Esophagus (tissue), 2 donors: Measurements from ENCODE around the gene ZNF320. TPM values are rescaled to one million over a fixed set of nuclear protein-coding genes. Genes with fewer than 3 reads are reported as not detected.

ENCODE experiments used
- polyA plus RNA-seq, 2 donors: library from polyadenylated mRNA; stranded (reverse); fragments of 200-250 nt; gene quantifications; one replicate each; pipeline ENCODE4 v1.2.3, GENCODE V29; 2013
- donor health status: healthy with polysubstance abuse.
- donor health status: Bipolar disorder and iron deficiency.

Gene ZNF320
- polyA plus RNA-seq, 2 donors: 1.6 to 2.5 TPM

Other genes with a start within 250 kb of the ZNF320 start
- 1 to 10 TPM; 1.8 to 3.3 TPM for gene ZNF611, start 162.6 kb downstream of the ZNF320 start, polyA plus RNA-seq
- 10 to 100 TPM in 1 of 2 donors, 1 to 10 TPM in 1; 8.2 to 15.6 TPM for gene ZNF600, start 110.8 kb downstream of the ZNF320 start, polyA plus RNA-seq
- gene ZNF28, start 76.0 kb downstream of the ZNF320 start, polyA plus RNA-seq: 1 to 10 TPM; 2.3 to 2.6 TPM
- gene ZNF468, start 40.0 kb downstream of the ZNF320 start, polyA plus RNA-seq: 1 to 10 TPM; 4.5 to 5.2 TPM
- 1 to 10 TPM; 1.9 to 2.7 TPM for gene ZNF888, start 25.8 kb upstream of the ZNF320 start, polyA plus RNA-seq
- gene ZNF816, start 65.2 kb upstream of the ZNF320 start, polyA plus RNA-seq: 1 to 10 TPM; 2.0 to 2.1 TPM
- not detected for gene ERVV-1, start 116.3 kb upstream of the ZNF320 start, polyA plus RNA-seq
- gene ERVV-2, start 147.1 kb upstream of the ZNF320 start, polyA plus RNA-seq: not detected
- gene ZNF160, start 205.8 kb upstream of the ZNF320 start, polyA plus RNA-seq: 10 to 100 TPM in 1 of 2 donors, 1 to 10 TPM in 1; 7.6 to 18.2 TPM
- 1 to 10 TPM; 1.4 to 2.3 TPM for gene ZNF415, start 235.3 kb upstream of the ZNF320 start, polyA plus RNA-seq